GM12801 (cell line): Measurements from ENCODE around the gene CTTNBP2NL.

Experiments
- CTCF ChIP-seq: IDR thresholded peaks from one replicate; pipeline ENCODE4 v1.5.1; 2011; ENCODE audit warnings: control low read depth; ENCODE audit not compliant: insufficient read length; ENCODE audit errors: extremely low read depth

Gene CTTNBP2NL

DNA sequence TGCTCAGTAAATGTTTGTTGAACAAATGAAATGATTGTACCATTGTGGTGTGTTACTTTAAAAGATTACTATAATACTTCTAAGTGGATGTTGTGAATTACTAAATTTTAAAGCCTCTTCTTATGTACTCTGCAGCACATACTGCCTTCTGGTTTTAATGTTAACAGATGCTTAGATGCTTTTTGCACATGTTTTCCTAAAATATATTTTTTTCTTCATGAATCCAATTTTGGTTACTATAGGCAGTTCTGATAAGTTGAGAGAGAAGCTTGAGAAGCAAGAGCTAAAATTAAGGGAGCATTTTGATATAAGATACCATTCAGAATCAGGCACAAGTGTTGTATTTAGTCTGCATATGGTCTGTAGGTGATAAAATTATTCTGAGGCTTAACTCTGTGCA, 21.3 kb downstream of the CTTNBP2NL start:
- TF ChIP-seq CTCF, result no peak

DNA sequence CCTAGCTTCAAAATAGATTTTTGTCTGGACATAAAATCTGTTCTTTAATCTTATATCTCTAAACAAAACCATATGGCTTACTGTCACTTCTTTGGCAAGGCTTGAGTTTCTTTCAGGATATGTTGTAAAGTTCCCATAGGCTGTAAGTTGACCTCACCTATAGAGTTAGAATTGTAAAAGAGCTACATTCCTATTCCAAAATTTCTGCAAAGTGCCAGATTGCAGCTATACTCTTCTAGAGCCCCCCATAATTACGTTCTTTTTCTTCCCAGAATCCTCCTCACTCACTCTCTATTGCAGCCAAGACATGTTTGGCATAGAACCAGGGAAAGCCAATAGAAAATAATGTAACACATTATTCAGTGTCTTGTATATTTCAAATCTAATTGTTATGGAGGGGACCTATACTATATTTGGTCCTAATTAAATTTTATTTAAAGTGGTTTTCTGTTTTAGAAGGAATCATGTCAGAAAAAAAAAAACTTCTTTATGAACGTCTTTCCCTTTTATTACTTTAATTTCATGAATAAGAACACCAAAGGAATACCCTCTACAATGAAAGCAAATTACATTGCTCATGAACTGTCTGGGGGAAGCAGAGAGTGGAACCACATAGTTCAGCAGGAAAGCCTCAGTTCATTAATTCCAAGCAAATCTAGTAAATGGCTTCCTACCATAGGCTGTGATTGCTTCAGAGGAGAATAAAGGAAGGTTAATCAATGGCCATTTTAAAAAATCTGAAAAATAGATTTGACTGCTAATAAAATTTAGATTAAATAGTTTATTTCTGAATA, 22.3 kb downstream of the CTTNBP2NL start:
- TF ChIP-seq CTCF, result no peak

DNA sequence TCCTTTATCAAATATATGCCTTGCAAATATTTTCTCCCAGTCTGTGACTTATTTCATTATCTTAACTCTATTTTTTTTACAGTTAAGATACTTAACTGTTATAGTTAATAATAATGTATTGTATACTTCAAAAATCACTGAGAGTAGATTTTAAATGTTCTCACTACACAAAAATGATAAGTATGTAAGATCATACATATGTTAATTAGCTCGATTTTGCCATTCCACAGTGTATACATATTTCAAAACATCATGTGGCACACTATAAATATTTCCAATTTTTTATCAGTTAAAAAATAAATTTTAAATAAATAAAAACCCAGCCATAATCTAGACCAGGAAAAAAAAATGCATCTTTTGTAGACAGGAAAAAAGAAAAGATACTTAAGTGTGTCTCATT, 27.2 kb downstream of the CTTNBP2NL start:
- no peak for TF ChIP-seq CTCF

GRCh38 chr1:112429749-112430148, 33.7 kb downstream of the CTTNBP2NL start:
- no peak for TF ChIP-seq CTCF

DNA sequence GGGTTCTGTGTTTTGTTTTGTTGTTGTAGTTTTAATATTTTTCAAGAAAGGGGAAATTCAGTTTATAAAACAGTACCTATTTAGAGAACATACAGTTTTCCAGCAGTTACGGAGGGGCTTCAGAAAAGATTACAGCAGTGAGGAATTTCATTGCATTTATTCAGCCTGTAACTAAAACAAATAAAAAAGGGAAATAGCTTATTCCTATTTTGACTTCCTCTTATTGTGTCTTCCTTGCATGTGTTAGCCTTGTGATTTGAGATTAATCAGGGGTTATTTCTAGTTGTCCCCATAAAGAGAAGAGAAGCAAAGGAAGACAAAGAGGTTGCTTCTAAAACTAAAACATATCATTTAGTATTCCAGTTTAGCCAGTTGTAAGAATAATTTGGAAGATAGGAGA, 35.0 kb downstream of the CTTNBP2NL start:
- TF ChIP-seq CTCF, result no peak

DNA sequence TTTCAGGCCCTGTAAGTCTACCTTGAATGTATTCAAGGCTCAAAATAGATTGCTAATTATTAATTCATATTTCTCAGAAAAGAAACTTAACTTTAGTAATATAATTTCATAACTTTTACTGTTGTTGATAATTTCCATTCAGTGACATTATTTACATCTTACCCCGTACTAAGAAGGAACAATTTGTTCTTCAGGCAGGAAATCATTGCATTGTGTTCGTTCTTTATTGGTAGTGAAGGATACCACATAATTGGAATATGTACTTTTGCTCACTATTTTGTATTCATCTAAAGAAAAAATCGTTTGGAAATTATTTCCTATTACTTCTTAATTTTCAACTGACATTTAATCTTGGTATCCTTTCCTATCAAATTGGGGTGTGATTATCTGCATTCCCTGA, 39.4 kb downstream of the CTTNBP2NL start:
- no peak for TF ChIP-seq CTCF

GRCh38 chr1:112436384-112437156, 40.6 kb downstream of the CTTNBP2NL start:
- no peak for TF ChIP-seq CTCF
